DOHH2 (cell line): Measurements from ENCODE around the gene SLC2A8.

Experiments
- CTCF ChIP-seq: fragments of 200-600 bp; sonication (generic); IDR thresholded peaks from one replicate; pipeline ENCODE4 v1.5.1; 2014; ENCODE audit warnings: antibody characterized with exemption, mild to moderate bottlenecking, low read depth, low read length; ENCODE audit not compliant: poor library complexity, severe bottlenecking
- EZH2phosphoT487 ChIP-seq: fragments of 200-600 bp; sonication (generic); IDR thresholded peaks from 2 replicates; pipeline ENCODE4 v1.6.1; 2017; ENCODE audit warnings: borderline replicate concordance, mild to moderate bottlenecking, antibody characterized with exemption, low read length, moderate library complexity, mixed read lengths

DNA sequence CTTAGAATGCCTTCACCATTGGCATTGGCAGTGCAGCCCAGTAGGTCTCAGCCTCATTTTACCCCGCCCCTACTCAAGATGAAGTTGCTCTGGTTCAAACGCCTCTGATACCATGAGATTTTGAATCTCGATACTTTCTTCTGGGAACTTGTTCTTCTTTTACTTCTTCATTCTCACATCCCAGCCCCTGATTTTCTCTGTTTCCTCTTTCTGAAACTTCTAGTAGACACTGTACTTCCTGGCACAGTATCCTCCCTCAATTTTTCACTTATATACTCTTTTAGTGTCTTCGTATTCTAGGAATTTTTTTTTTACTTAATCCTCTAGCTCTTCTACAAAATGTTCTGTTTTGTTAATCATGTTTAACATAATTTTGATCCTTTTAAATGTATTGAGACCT lies 14.2 kb downstream of the SLC2A8 start:
- no peak for TF ChIP-seq CTCF
- no peak for TF ChIP-seq EZH2phosphoT487
